ENCODE data around the gene HPSE2. TPM values are rescaled to one million over a fixed set of nuclear protein-coding genes. Genes with fewer than 3 reads are reported as not detected.

HPSE2 gene
- polyA plus RNA-seq, 1 experiment, result not detected

DNA sequence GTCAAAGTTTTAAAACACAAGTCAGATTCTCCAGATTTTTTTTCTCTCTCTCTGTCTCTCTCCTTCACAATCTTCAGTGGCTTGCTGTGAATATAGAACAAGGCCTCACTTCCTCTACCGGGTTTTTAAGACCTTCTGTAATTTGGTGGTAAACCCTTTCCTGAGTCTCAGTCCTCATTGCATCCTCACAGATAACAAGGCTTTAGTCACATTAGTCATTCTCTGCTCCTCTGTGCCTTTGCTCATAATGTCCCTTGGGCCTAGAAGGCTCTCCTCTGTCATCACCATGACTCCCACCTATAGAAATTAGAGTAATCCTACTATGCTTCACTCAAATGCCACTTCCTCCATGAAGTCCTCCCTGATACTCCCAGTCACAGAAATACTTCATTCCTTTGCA is 616.2 kb downstream of the HPSE2 start:
- no peaks in the 10 kb centered on the region for H3K27me3 ChIP-seq (ENCODE audit: control insufficient read depth, insufficient read depth, low read length)
- no peak overlapping the region for H3K4me3 ChIP-seq (ENCODE audit: low read depth, low read length)
- no peak for DNase-seq (ENCODE audit: low read depth)
- ChIA-PET CTCF (interaction anchor here (0.5 kb wide), 1 partner anchor 43 kb away, joined by 3 read pairs; no protein-coding TSS in a partner anchor), POLR2A (no interaction called here)
- TF ChIP-seq, protein P1, sequence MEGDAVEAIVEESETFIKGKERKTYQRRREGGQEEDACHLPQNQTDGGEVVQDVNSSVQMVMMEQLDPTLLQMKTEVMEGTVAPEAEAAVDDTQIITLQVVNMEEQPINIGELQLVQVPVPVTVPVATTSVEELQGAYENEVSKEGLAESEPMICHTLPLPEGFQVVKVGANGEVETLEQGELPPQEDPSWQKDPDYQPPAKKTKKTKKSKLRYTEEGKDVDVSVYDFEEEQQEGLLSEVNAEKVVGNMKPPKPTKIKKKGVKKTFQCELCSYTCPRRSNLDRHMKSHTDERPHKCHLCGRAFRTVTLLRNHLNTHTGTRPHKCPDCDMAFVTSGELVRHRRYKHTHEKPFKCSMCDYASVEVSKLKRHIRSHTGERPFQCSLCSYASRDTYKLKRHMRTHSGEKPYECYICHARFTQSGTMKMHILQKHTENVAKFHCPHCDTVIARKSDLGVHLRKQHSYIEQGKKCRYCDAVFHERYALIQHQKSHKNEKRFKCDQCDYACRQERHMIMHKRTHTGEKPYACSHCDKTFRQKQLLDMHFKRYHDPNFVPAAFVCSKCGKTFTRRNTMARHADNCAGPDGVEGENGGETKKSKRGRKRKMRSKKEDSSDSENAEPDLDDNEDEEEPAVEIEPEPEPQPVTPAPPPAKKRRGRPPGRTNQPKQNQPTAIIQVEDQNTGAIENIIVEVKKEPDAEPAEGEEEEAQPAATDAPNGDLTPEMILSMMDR (IDR thresholded peaks at IDR 0.05; ENCODE audit: insufficient read depth, low read depth, low read length), result no peak
- H3K36me3 ChIP-seq (ENCODE audit: control insufficient read depth, insufficient read depth, low read length), result no peaks in the 10 kb centered on the region

DNA sequence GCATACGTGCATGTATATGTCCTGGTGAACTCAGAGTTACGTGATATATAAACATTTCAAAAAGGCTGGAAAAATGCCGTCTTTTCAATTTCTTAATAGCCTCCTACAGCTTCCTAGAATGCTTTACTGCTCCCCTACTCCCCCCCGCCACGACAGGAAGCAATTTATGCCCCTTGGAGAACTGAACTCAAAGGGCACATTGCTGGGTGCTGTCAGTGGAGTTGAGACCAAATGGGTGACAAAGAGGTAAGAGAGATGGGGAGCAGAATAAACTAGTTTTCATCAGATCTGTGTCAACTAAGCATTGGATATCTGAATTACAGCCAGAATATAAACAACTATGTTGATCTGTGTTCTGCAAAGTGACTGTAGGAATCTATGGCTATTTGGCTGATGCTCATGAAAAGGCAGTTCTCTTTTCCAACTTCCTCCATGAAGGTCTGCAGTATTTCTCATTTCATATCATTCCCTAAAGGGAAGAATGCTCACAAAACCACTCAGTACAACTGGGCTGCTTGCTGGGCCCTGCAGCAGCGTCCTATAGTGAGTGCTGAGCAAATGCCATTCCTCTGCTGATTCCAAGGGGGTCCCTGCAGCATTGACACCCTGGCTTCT is 617.6 kb downstream of the HPSE2 start:
- CTCF ChIA-PET, result interaction anchor here (1.1 kb wide), 1 partner anchor 11 kb away, joined by 4 read pairs; no protein-coding TSS in a partner anchor
- TF ChIP-seq, protein P1 (IDR thresholded peaks at IDR 0.05; ENCODE audit: insufficient read depth, low read depth, low read length), result no peak
- Histone ChIP-seq H3K27me3 (ENCODE audit: control insufficient read depth, insufficient read depth, low read length) (no peaks in the 10 kb centered on the region), H3K36me3 (ENCODE audit: control insufficient read depth, insufficient read depth, low read length) (no peaks in the 10 kb centered on the region), H3K4me3 (ENCODE audit: low read depth, low read length) (no peak overlapping the region)
- DNase-seq (ENCODE audit: low read depth), result no peak
- POLR2A ChIA-PET, result no interaction called here

DNA sequence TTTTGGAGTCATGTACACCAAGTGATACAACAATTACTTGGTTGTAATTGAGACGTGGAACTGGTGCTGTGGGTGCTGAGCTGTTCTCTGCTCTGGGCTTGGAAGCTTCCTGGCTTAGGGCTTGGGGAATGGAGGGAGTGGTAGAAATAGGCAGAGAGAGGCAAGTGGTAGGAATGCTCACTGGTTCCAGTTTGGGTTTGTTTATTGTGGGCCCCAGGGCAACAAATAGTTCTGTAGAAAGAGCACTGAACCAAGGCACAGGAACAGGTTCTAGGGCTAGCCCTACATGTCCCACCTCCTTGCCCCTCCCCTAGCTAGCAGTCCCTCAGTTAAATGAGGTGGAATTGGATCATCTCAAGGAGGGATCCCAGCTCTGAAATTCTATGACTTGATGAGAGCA is 622.2 kb downstream of the HPSE2 start:
- H3K4me3 ChIP-seq (ENCODE audit: low read depth, low read length), result no peak overlapping the region
- TF ChIP-seq, protein P1 (IDR thresholded peaks at IDR 0.05; ENCODE audit: insufficient read depth, low read depth, low read length), result no peak
- POLR2A ChIA-PET, result no interaction called here
- CTCF ChIA-PET, result no interaction called here
- H3K36me3 ChIP-seq (ENCODE audit: control insufficient read depth, insufficient read depth, low read length), result no peaks in the 10 kb centered on the region
- DNase-seq (ENCODE audit: low read depth), result no peak
- no peaks in the 10 kb centered on the region for H3K27me3 ChIP-seq (ENCODE audit: control insufficient read depth, insufficient read depth, low read length)

DNA sequence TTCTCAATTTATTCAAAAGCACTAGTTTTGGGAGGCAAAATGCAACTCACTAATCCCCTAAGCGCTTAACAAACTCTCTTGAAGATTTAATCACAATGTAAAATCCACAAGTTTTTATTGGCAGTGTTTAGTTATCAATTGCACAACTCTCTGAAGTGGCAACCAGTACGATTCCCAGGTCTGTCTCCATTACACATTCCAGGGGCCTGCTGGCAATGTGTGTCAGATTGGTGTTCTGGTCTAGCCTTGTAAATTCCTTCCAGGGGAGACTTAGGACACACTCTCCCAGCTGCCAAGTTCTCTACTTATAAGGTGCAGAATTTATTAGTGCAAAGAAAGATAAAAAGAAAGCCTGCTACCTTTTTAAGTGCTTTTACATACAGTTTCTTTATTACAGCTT is 624.2 kb downstream of the HPSE2 start:
- Histone ChIP-seq H3K36me3 (ENCODE audit: control insufficient read depth, insufficient read depth, low read length) (no peaks in the 10 kb centered on the region), H3K27me3 (ENCODE audit: control insufficient read depth, insufficient read depth, low read length) (no peaks in the 10 kb centered on the region), H3K4me3 (ENCODE audit: low read depth, low read length) (no peak overlapping the region)
- CTCF ChIA-PET, result interaction anchor here (0.8 kb wide), 1 partner anchor 22 kb away, joined by 3 read pairs; no protein-coding TSS in a partner anchor
- POLR2A ChIA-PET, result interaction anchor here (0.6 kb wide), 1 partner anchor 125 kb away, joined by 3 read pairs; no protein-coding TSS in a partner anchor
- no peak for DNase-seq (ENCODE audit: low read depth)
- TF ChIP-seq, protein P1 (IDR thresholded peaks at IDR 0.05; ENCODE audit: insufficient read depth, low read depth, low read length), result no peak

DNA sequence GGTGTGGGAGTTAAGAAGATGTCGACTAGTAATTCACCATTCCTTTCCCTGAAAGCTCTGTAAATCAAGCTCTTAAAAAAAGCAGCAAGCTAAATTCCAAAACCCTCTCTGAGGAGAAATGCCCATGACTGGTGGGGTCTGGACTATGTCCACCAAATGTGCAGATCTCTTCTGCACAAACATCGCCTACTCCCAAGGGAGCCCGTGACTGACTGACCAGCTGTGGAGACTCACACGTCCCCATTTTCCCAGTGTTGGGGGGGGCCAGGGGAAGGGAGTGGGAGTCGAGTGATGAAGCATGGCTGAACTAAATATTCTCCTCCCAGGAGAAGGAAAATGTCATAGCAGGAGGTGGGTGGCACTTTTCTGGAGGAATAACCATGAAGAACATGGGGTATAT is 624.8 kb downstream of the HPSE2 start:
- TF ChIP-seq, protein P1 (IDR thresholded peaks at IDR 0.05; ENCODE audit: insufficient read depth, low read depth, low read length), result no peak
- no peak for DNase-seq (ENCODE audit: low read depth)
- POLR2A ChIA-PET, result no interaction called here
- CTCF ChIA-PET, result no interaction called here
- H3K27me3 ChIP-seq (ENCODE audit: control insufficient read depth, insufficient read depth, low read length), result no peaks in the 10 kb centered on the region
- H3K4me3 ChIP-seq (ENCODE audit: low read depth, low read length), result no peak overlapping the region
- no peaks in the 10 kb centered on the region for H3K36me3 ChIP-seq (ENCODE audit: control insufficient read depth, insufficient read depth, low read length)

Data from BJ (cell line).